Gastroesophageal sphincter (tissue), 3 donors: Measurements from ENCODE around the gene NCOA6.

Source experiments
- CTCF ChIP-seq, 4 experiments: fragments of 200-600 bp in 2 of 4; fragments of 450-650 bp in 2 of 4; sonication (generic) in 1 of 4; IDR thresholded peaks; one replicate each; pipeline ENCODE4 v1.5.1; 2017 to 2019; ENCODE audit warnings: antibody characterized with exemption in 4 of 4, mild to moderate bottlenecking in 2 of 4, moderate library complexity in 2 of 4
- EP300 ChIP-seq: sonication (generic); formaldehyde crosslinking; IDR thresholded peaks from one replicate; pipeline ENCODE4 v1.6.1; 2017; ENCODE audit warnings: antibody characterized with exemption, mild to moderate bottlenecking
- POLR2A ChIP-seq, 2 donors: fragments of 450-650 bp; IDR thresholded peaks; one replicate each; pipeline ENCODE4 v1.6.1; 2017; ENCODE audit warnings: antibody characterized with exemption in 2 of 2, mild to moderate bottlenecking in 2 of 2, moderate library complexity in 1 of 2
- POLR2AphosphoS5 ChIP-seq: sonication (generic); formaldehyde crosslinking; IDR thresholded peaks from one replicate; pipeline ENCODE4 v1.6.1; 2017; ENCODE audit warnings: antibody characterized with exemption

DNA sequence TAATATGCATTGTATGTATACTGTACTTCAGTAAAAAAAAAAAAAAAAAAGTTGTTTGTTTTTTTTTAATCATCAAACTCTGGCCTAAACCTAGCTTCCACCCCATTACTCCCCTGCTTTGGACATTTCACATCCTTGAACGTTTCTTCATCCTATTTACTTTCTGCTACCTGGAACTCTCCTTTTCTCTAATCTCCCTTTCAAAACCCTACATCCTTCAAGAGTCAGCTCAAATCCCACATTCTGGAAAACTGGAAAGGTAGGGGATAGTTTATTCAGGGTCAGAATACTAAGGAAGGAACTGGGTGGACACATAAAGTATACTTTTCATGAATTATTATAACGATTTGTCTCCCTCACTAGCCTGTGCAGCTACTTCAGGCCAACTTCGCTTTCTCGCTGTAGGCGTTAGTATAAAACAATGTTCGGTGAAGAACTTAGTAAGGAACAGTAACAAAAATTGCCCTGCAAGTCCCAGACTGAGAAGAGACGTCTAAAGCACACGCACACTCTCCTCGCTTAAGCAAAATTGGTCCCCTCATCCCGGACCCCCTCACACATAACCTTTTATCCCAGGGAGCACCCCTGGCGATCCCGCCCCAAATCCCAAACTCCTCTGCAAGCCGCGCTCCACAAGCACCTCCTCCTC lies 149.3 kb downstream of the NCOA6 start:
- TF ChIP-seq CTCF (IDR thresholded peaks at IDR 0.05) (no peak), POLR2A (IDR thresholded peaks at IDR 0.05) (no peak), POLR2AphosphoS5 (no peak), EP300 (no peak)
